ENCODE results near the gene PTPRB.

DNA sequence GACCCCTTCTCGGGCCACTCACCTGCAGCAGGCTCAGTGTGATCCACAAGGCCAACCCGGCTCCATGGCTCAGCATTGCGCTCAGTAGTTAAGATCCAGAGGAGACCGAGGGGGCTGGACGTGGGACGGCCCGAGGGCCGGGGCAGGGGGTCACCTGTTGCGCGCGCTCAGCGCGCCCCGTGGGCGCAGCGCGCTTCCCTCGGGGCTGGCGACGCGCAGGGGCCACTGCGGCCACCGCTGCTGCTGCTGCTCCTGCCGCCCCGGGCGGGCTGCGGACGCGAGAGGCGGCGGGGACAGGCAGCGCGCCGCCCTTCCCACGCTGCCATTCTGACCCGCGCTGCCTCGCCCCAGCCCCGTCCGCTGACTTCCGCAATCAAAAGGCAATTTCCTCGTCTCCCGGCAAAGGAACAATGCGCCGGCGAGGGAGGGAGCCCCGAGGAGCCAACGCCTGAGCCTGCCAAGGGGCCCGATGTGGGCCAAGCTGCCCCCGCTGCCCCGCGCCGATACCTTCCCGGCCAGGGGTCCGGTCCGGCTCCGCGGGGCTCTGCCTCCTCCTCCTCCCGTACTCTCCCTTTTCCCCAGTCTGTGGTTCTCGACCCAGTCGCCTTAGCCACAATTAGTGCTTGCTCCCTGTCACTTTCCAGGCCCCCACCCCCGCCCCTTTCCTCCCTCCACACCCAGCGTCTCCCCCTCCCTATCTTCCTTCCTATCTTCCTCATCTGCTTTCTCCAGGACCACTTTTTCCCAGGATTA, 27.3 kb downstream of the PTPRB start:
- TF ChIP-seq, protein P1, sequence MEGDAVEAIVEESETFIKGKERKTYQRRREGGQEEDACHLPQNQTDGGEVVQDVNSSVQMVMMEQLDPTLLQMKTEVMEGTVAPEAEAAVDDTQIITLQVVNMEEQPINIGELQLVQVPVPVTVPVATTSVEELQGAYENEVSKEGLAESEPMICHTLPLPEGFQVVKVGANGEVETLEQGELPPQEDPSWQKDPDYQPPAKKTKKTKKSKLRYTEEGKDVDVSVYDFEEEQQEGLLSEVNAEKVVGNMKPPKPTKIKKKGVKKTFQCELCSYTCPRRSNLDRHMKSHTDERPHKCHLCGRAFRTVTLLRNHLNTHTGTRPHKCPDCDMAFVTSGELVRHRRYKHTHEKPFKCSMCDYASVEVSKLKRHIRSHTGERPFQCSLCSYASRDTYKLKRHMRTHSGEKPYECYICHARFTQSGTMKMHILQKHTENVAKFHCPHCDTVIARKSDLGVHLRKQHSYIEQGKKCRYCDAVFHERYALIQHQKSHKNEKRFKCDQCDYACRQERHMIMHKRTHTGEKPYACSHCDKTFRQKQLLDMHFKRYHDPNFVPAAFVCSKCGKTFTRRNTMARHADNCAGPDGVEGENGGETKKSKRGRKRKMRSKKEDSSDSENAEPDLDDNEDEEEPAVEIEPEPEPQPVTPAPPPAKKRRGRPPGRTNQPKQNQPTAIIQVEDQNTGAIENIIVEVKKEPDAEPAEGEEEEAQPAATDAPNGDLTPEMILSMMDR (IDR thresholded peaks at IDR 0.05; ENCODE audit: poor library complexity): no peak
- no peak for TF ChIP-seq EZH2 (IDR thresholded peaks at IDR 0.05; ENCODE audit: borderline replicate concordance)

All from hepatocyte (in vitro differentiated cells).